ENCODE measurements around the gene SERPINE2. TPM values are rescaled to one million over a fixed set of nuclear protein-coding genes. Genes with fewer than 3 reads are reported as not detected.

The SERPINE2 gene
- total RNA-seq, 2 donors from 2014 or later: 1.6 to 4.4 TPM

- Histone ChIP-seq H3K9me3 (no peaks in the 10 kb centered on the region), H3K4me1 (no peaks in the 10 kb centered on the region), H3K27me3 (no peaks in the 10 kb centered on the region), H3K27ac (no peak overlapping the region), H3K4me3 (no peak overlapping the region), H3K36me3 (replicated peaks in 1 of 2; ENCODE audit: insufficient read depth in 1 of 2, low read depth in 2 of 2) (no peaks in the 10 kb centered on the region)
- ATAC-seq: no peak
- intact Hi-C loops (cut with DNase I): no loop called here
- no peak for TF ChIP-seq POLR2A (IDR thresholded peaks at IDR 0.05)
- TF ChIP-seq, protein P1, sequence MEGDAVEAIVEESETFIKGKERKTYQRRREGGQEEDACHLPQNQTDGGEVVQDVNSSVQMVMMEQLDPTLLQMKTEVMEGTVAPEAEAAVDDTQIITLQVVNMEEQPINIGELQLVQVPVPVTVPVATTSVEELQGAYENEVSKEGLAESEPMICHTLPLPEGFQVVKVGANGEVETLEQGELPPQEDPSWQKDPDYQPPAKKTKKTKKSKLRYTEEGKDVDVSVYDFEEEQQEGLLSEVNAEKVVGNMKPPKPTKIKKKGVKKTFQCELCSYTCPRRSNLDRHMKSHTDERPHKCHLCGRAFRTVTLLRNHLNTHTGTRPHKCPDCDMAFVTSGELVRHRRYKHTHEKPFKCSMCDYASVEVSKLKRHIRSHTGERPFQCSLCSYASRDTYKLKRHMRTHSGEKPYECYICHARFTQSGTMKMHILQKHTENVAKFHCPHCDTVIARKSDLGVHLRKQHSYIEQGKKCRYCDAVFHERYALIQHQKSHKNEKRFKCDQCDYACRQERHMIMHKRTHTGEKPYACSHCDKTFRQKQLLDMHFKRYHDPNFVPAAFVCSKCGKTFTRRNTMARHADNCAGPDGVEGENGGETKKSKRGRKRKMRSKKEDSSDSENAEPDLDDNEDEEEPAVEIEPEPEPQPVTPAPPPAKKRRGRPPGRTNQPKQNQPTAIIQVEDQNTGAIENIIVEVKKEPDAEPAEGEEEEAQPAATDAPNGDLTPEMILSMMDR (IDR thresholded peaks at IDR 0.05): no peak
- 86 to 92% methylated on average over 4 of the region's 4 CpGs for WGBS, 2 donors
- DNase-seq: no peak
Measured at GRCh38 chr2:223980803-223981202, 58.3 kb downstream of the SERPINE2 start.

DNA sequence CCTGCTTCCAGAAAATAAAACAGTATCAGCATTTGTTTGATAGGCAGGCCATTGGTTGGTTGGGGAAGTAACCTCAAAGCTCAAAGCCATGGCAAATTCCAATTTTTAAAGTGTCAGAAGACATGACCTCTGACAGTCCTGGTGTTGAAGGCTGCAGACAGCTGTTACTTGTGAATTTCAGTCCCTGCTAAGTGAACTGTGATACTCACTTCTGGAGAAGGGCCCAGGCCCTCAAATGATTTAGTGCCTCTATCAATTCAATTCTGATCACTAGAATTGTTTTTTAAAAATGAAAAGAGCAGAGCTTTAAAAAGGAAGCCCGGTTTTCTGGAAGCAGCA lies 58.7 kb downstream of the SERPINE2 start:
- H3K27me3 ChIP-seq: no peaks in the 10 kb centered on the region
- H3K36me3 ChIP-seq (replicated peaks in 1 of 2; ENCODE audit: insufficient read depth in 1 of 2, low read depth in 2 of 2): no peaks in the 10 kb centered on the region
- 69 to 73% methylated on average over 1 of the region's 1 CpG for WGBS, 2 donors
- H3K27ac ChIP-seq: no peak overlapping the region
- TF ChIP-seq, protein P1 (IDR thresholded peaks at IDR 0.05): no peak
- TF ChIP-seq POLR2A (IDR thresholded peaks at IDR 0.05): no peak
- intact Hi-C loops (cut with DNase I): no loop called here
- H3K9me3 ChIP-seq: no peaks in the 10 kb centered on the region
- ATAC-seq: no peak
- DNase-seq: no peak
- H3K4me1 ChIP-seq: no peaks in the 10 kb centered on the region
- no peak overlapping the region for H3K4me3 ChIP-seq

- intact Hi-C loops (cut with DNase I): no loop called here
- Histone ChIP-seq H3K27ac (no peak overlapping the region), H3K36me3 (replicated peaks in 1 of 2; ENCODE audit: insufficient read depth in 1 of 2, low read depth in 2 of 2) (no peaks in the 10 kb centered on the region), H3K27me3 (no peaks in the 10 kb centered on the region), H3K9me3 (no peaks in the 10 kb centered on the region), H3K4me3 (no peak overlapping the region), H3K4me1 (no peaks in the 10 kb centered on the region)
- DNase-seq (no peak), ATAC-seq (no peak)
- TF ChIP-seq, protein P1 (IDR thresholded peaks at IDR 0.05): no peak
- no peak for TF ChIP-seq POLR2A (IDR thresholded peaks at IDR 0.05)
- 86 to 92% methylated on average over 2 of the region's 2 CpGs for WGBS, 2 donors
Measured at GRCh38 chr2:223979730-223980396, 59.2 kb downstream of the SERPINE2 start.

- ATAC-seq: no peak
- Histone ChIP-seq H3K4me3 (no peak overlapping the region), H3K36me3 (replicated peaks in 1 of 2; ENCODE audit: insufficient read depth in 1 of 2, low read depth in 2 of 2) (no peaks in the 10 kb centered on the region), H3K4me1 (no peaks in the 10 kb centered on the region), H3K9me3 (no peaks in the 10 kb centered on the region), H3K27me3 (no peaks in the 10 kb centered on the region), H3K27ac (no peak overlapping the region)
- no peak for DNase-seq
- TF ChIP-seq, protein P1 (IDR thresholded peaks at IDR 0.05): no peak
- TF ChIP-seq POLR2A (IDR thresholded peaks at IDR 0.05): no peak
- intact Hi-C loops (cut with DNase I): no loop called here
- 75 to 81% methylated on average over 4 of the region's 4 CpGs for WGBS, 2 donors
Measured at GRCh38 chr2:223978451-223978850, 60.6 kb downstream of the SERPINE2 start.

- Histone ChIP-seq H3K36me3 (replicated peaks in 1 of 2; ENCODE audit: insufficient read depth in 1 of 2, low read depth in 2 of 2) (no peaks in the 10 kb centered on the region), H3K9me3 (no peaks in the 10 kb centered on the region), H3K27me3 (no peaks in the 10 kb centered on the region), H3K4me1 (no peaks in the 10 kb centered on the region), H3K27ac (no peak overlapping the region), H3K4me3 (no peak overlapping the region)
- WGBS, 2 donors: 69 to 70% methylated on average over 3 of the region's 3 CpGs
- intact Hi-C loops (cut with DNase I): no loop called here
- no peak for TF ChIP-seq POLR2A (IDR thresholded peaks at IDR 0.05)
- DNase-seq: no peak
- no peak for ATAC-seq
Measured at GRCh38 chr2:223976635-223977226, 62.4 kb downstream of the SERPINE2 start.

Measured in body of pancreas (tissue), 4 donors.